Measurements from ENCODE around the gene ZC3H10. TPM values are rescaled to one million over a fixed set of nuclear protein-coding genes. Genes with fewer than 3 reads are reported as not detected.

The ZC3H10 gene
- total and polyA plus RNA-seq, 2 of the 13 experiments (the other 11 are each of a cell fraction or from before 2014, with no cell fraction given), result 0.70 to 2.3 TPM

GRCh38 chr12:56104109-56104814, 13.8 kb upstream of the ZC3H10 start, which contains the start of gene PA2G4 (continued):
- TF ChIP-seq FOXA1 (IDR thresholded peaks at IDR 0.05), result no peak
- TF ChIP-seq FOXA1 (CRISPR knock-in tag; IDR thresholded peaks at IDR 0.05), result no peak; the same call in 1 of the 2 replicates
- TF ChIP-seq CHD4 (IDR thresholded peaks at IDR 0.05; ENCODE audit: borderline replicate concordance, low read length), result no peak
- no peak; the same call in 1 of the 2 replicates for TF ChIP-seq NKX3-1 (CRISPR knock-in tag; IDR thresholded peaks at IDR 0.05)
- no peak for TF ChIP-seq TCF7 (IDR thresholded peaks at IDR 0.05; ENCODE audit: low read depth)
- TF ChIP-seq FOXJ3 (CRISPR knock-in tag; IDR thresholded peaks at IDR 0.05; ENCODE audit: borderline replicate concordance), result peak; percentile 49; the same call in 1 of the 2 replicates
- no peak; the same call in 1 of the 2 replicates for TF ChIP-seq HNF4G (IDR thresholded peaks at IDR 0.05; ENCODE audit: borderline replicate concordance, low read depth, low read length)
- no peak for TF ChIP-seq HNF4G (CRISPR knock-in tag; IDR thresholded peaks at IDR 0.05; ENCODE audit: borderline replicate concordance, low read depth)
- no peak; the same call in 1 of the 2 replicates for TF ChIP-seq AHR (CRISPR knock-in tag; IDR thresholded peaks at IDR 0.05)
- no peak for TF ChIP-seq XRCC5 (optimal IDR thresholded peaks at IDR 0.05; ENCODE audit: low read length)
- TF ChIP-seq CAMTA2 (CRISPR knock-in tag; IDR thresholded peaks at IDR 0.05; ENCODE audit: borderline replicate concordance), result no peak
- TF ChIP-seq SRSF9 (IDR thresholded peaks at IDR 0.05; ENCODE audit: borderline replicate concordance, insufficient read depth, low read depth, low read length, poor library complexity, severe bottlenecking), result no peak
- TF ChIP-seq NFIC (IDR thresholded peaks at IDR 0.05; ENCODE audit: low read length), result no peak
- TF ChIP-seq, protein P1, sequence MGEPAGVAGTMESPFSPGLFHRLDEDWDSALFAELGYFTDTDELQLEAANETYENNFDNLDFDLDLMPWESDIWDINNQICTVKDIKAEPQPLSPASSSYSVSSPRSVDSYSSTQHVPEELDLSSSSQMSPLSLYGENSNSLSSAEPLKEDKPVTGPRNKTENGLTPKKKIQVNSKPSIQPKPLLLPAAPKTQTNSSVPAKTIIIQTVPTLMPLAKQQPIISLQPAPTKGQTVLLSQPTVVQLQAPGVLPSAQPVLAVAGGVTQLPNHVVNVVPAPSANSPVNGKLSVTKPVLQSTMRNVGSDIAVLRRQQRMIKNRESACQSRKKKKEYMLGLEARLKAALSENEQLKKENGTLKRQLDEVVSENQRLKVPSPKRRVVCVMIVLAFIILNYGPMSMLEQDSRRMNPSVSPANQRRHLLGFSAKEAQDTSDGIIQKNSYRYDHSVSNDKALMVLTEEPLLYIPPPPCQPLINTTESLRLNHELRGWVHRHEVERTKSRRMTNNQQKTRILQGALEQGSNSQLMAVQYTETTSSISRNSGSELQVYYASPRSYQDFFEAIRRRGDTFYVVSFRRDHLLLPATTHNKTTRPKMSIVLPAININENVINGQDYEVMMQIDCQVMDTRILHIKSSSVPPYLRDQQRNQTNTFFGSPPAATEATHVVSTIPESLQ (CRISPR knock-in tag; conservative IDR thresholded peaks at IDR 0.05), result no peak
- TF ChIP-seq ADNP (CRISPR knock-in tag; IDR thresholded peaks at IDR 0.05), result no peak
- no peak for TF ChIP-seq LRRFIP1 (CRISPR knock-in tag; conservative IDR thresholded peaks at IDR 0.05)
- peak; percentile 83 for TF ChIP-seq ISL2 (CRISPR knock-in tag; IDR thresholded peaks at IDR 0.05)
- TF ChIP-seq ATM (IDR thresholded peaks at IDR 0.05; ENCODE audit: borderline replicate concordance), result no peak
- peak; percentile 89 for TF ChIP-seq ATF7-NPFF (CRISPR knock-in tag; IDR thresholded peaks at IDR 0.05; ENCODE audit: low read depth)
- no peak for TF ChIP-seq ZNF101 (CRISPR knock-in tag; IDR thresholded peaks at IDR 0.05; ENCODE audit: borderline replicate concordance, low read depth)
- no peak for TF ChIP-seq GLMP (CRISPR knock-in tag; IDR thresholded peaks at IDR 0.05; ENCODE audit: borderline replicate concordance)
- TF ChIP-seq GRHL1 (CRISPR knock-in tag; conservative IDR thresholded peaks at IDR 0.05), result peak; percentile 12; the same call in 1 of the 2 replicates
- peak; percentile 80 for TF ChIP-seq TOPORS (CRISPR knock-in tag; IDR thresholded peaks at IDR 0.05)
- no peak for TF ChIP-seq HMG20B (CRISPR knock-in tag; conservative IDR thresholded peaks at IDR 0.05)

All from HepG2 (cell line).